ENCODE results near the gene PLA2G15. TPM values are rescaled to one million over a fixed set of nuclear protein-coding genes. Genes with fewer than 3 reads are reported as not detected.

PLA2G15 gene
- total RNA-seq, 1 experiment from 2014 or later, result 4.6 TPM

DNA sequence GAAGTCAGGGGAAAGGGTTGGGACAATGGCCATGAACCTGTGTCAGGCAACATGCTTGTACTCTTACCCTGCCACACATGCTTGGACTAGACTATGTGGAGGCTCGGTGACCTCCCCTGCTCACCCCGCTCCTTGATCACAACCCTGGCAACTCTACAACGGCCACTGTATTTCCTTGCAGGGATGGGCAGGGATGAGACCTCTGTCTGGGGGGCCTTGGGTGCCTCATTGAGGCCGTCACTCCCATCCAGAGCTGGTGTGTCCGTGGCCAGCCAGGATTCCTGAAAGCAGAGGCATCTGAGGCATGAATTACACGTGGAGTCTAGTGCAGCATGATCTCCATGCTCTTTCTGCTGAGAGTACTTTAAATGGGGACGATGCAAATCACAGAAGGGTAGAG lies 948 bp downstream of the PLA2G15 start:
- Mint-ChIP-seq H3K4me3 (ENCODE audit: unreplicated experiment) (peak overlapping the region; percentile 83), H3K36me3 (ENCODE audit: insufficient read depth, unreplicated experiment) (peaks cover 14% of the 10 kb centered on the region)
- no TSS peak for BruUV-seq (replicated peaks)

DNA sequence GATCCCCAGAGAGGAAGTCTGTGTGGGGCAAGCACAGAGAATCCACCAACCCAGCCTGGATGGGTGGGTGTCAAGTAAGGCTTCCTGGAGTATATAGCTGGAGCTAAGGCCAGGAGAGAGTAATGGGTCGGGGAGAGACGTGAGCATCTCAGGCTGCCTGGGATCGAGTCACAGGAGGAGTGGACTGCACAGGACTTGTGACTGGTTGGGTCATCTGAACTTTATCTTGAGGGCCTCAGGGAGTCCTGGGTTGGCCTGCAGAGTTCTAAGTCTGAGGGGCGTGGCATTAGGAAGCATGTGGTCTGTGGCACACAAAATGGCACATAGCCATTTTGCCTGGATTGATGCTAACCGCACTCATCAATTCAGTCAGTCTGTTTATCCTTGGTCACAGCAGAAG lies 1.5 kb downstream of the PLA2G15 start:
- BruUV-seq (replicated peaks), result no TSS peak
- Mint-ChIP-seq H3K4me1 (ENCODE audit: insufficient read depth, unreplicated experiment) (peaks cover 9% of the 10 kb centered on the region), H3K9me3 (ENCODE audit: unreplicated experiment) (no peaks in the 10 kb centered on the region), H3K27ac (ENCODE audit: low read depth, unreplicated experiment) (no peak overlapping the region), H3K36me3 (ENCODE audit: insufficient read depth, unreplicated experiment) (peaks cover 14% of the 10 kb centered on the region), H3K4me3 (ENCODE audit: unreplicated experiment) (no peak overlapping the region), H3K27me3 (ENCODE audit: insufficient read depth, unreplicated experiment) (no peaks in the 10 kb centered on the region)
- DNase-seq (ENCODE audit: unreplicated experiment), result no peak
- intact Hi-C loops (cut with micrococcal nuclease), result no loop called here
- ChIA-PET POLR2A (interaction anchor here (0.9 to 3.3 kb wide), 3 partner anchors 11 to 65 kb away, joined by 5 to 30 read pairs (median 20); partner anchors contain the start of genes ESRP2, PRMT7 and SLC7A6OS), CTCF (interaction anchor here (1.1 kb wide), 1 partner anchor 206 kb away, joined by 3 read pairs; no protein-coding TSS in a partner anchor)
- TF ChIP-seq, protein P1, sequence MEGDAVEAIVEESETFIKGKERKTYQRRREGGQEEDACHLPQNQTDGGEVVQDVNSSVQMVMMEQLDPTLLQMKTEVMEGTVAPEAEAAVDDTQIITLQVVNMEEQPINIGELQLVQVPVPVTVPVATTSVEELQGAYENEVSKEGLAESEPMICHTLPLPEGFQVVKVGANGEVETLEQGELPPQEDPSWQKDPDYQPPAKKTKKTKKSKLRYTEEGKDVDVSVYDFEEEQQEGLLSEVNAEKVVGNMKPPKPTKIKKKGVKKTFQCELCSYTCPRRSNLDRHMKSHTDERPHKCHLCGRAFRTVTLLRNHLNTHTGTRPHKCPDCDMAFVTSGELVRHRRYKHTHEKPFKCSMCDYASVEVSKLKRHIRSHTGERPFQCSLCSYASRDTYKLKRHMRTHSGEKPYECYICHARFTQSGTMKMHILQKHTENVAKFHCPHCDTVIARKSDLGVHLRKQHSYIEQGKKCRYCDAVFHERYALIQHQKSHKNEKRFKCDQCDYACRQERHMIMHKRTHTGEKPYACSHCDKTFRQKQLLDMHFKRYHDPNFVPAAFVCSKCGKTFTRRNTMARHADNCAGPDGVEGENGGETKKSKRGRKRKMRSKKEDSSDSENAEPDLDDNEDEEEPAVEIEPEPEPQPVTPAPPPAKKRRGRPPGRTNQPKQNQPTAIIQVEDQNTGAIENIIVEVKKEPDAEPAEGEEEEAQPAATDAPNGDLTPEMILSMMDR (IDR thresholded peaks at IDR 0.05; ENCODE audit: unreplicated experiment), result no peak

More for the DNA sequence above, 948 bp downstream of the PLA2G15 start:
- intact Hi-C loops (cut with micrococcal nuclease), result no loop called here
- POLR2A ChIA-PET, result interaction anchor here (0.6 to 3.3 kb wide), 6 partner anchors 10 to 65 kb away, joined by 3 to 30 read pairs (median 12); partner anchors contain the start of genes ESRP2, PRMT7, SLC7A6 and SLC7A6OS
- CTCF ChIA-PET, result interaction anchor here (0.8 to 3.2 kb wide), 3 partner anchors 16 to 205 kb away, joined by 3 to 17 read pairs (median 3); no protein-coding TSS in a partner anchor
- H3K4me1 Mint-ChIP-seq (ENCODE audit: insufficient read depth, unreplicated experiment), result peaks cover 9% of the 10 kb centered on the region
- TF ChIP-seq, protein P1 (IDR thresholded peaks at IDR 0.05; ENCODE audit: unreplicated experiment), result no peak
- H3K27me3 Mint-ChIP-seq (ENCODE audit: insufficient read depth, unreplicated experiment), result no peaks in the 10 kb centered on the region
- no peak overlapping the region for H3K27ac Mint-ChIP-seq (ENCODE audit: low read depth, unreplicated experiment)
- H3K9me3 Mint-ChIP-seq (ENCODE audit: unreplicated experiment), result no peaks in the 10 kb centered on the region
- DNase-seq (ENCODE audit: unreplicated experiment), result no peak

DNA sequence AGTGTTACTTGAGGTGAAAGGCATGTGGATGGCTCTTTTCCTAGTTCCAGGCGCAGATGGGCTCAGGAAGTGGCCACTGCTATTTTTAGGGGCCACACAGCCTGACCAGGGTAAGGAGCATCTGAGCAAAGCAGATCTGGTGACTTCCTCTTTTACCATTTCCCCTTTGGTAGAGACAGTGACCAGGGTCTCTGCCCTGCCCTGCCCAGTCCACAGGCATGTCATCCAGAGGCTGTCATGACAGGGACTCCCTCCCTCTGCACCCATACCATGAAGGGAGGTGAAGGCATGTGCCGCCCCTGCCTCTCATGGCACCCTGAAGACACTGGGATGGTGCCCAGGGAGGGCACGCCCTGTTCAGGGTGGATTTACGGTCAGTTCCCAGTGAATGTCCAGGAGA lies 2.2 kb downstream of the PLA2G15 start:
- BruUV-seq (replicated peaks), result no TSS peak
- ChIA-PET CTCF (interaction anchor here (1.1 kb wide), 1 partner anchor 14 kb away, joined by 6 read pairs; no protein-coding TSS in a partner anchor), POLR2A (no interaction called here)
- peaks cover 9% of the 10 kb centered on the region for H3K4me1 Mint-ChIP-seq (ENCODE audit: insufficient read depth, unreplicated experiment)
- H3K36me3 Mint-ChIP-seq (ENCODE audit: insufficient read depth, unreplicated experiment), result peaks cover 14% of the 10 kb centered on the region
- no peak overlapping the region for H3K4me3 Mint-ChIP-seq (ENCODE audit: unreplicated experiment)
- intact Hi-C loops (cut with micrococcal nuclease), result no loop called here
- TF ChIP-seq, protein P1 (IDR thresholded peaks at IDR 0.05; ENCODE audit: unreplicated experiment), result no peak
- no peaks in the 10 kb centered on the region for H3K9me3 Mint-ChIP-seq (ENCODE audit: unreplicated experiment)
- no peak overlapping the region for H3K27ac Mint-ChIP-seq (ENCODE audit: low read depth, unreplicated experiment)
- DNase-seq (ENCODE audit: unreplicated experiment), result no peak
- H3K27me3 Mint-ChIP-seq (ENCODE audit: insufficient read depth, unreplicated experiment), result no peaks in the 10 kb centered on the region

DNA sequence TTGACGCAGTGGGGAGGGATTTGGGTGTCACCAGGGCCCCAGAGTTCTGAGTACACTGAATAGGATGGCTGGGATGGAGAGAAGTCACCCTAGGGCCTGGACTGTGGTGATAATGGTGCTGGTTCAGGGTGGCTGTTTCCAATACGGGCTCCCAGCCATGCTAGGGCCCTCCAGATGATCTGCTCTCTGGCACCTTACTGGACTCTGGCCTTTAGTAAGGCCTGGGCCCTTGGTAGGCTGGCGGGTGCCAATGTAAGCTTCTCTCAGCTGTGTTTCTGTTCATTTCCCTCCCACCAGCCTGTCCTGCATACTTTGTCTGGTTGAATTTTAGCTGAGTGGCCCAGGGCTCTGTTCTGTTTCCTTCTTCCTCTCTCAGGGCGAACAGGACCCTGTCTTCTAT lies 2.8 kb downstream of the PLA2G15 start:
- no peaks in the 10 kb centered on the region for H3K9me3 Mint-ChIP-seq (ENCODE audit: unreplicated experiment)
- peaks cover 9% of the 10 kb centered on the region for H3K4me1 Mint-ChIP-seq (ENCODE audit: insufficient read depth, unreplicated experiment)

More for the DNA sequence above, 2.8 kb downstream of the PLA2G15 start:
- no TSS peak for BruUV-seq (replicated peaks)
- no peaks in the 10 kb centered on the region for H3K27me3 Mint-ChIP-seq (ENCODE audit: insufficient read depth, unreplicated experiment)
- no peak for DNase-seq (ENCODE audit: unreplicated experiment)
- no peak overlapping the region for H3K27ac Mint-ChIP-seq (ENCODE audit: low read depth, unreplicated experiment)
- ChIA-PET POLR2A (no interaction called here), CTCF (interaction anchor here (0.6 to 1.1 kb wide), 3 partner anchors 14 to 626 kb away, joined by 3 to 6 read pairs (median 4); partner anchors contain the start of gene SLC7A6)
- TF ChIP-seq, protein P1 (IDR thresholded peaks at IDR 0.05; ENCODE audit: unreplicated experiment), result no peak
- intact Hi-C loops (cut with micrococcal nuclease), result no loop called here
- H3K36me3 Mint-ChIP-seq (ENCODE audit: insufficient read depth, unreplicated experiment), result peaks cover 14% of the 10 kb centered on the region
- H3K4me3 Mint-ChIP-seq (ENCODE audit: unreplicated experiment), result no peak overlapping the region

Data from MCF 10A (cell line).